ENCODE results near the gene PDE6B. TPM values are rescaled to one million over a fixed set of nuclear protein-coding genes. Genes with fewer than 3 reads are reported as not detected.

Gene PDE6B
- total and polyA plus RNA-seq, 2 of the 13 experiments (the other 11 are each of a cell fraction or from before 2014, with no cell fraction given), result 0.38 to 0.40 TPM

DNA sequence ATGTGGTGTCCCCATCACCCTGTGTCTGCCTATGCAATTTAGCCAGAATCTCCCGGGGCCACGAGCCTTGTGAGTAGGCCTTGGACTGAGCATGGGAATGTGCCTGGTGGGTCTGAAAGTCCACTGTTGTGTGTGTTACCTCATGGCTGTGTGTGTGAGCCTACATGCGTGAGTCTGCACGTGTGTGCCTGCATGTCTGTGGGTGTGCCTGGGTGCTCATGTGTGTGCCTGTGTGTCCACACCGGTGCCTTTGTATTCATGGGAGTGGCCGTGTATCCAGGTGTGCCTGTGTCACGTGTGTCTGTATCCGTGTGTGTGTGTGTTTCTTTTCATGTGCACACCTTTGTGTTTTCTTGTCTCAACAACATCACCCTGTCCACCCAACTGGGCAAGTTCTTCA lies 34.5 kb downstream of the PDE6B start:
- in situ Hi-C loops (cut with HindIII; ENCODE audit: extremely low pct_ligation_motif_present, low pct_unique_long_range_greater_than_20kb) (no loop called here), intact Hi-C loops (cut with micrococcal nuclease; ENCODE audit: unreplicated experiment) (no loop called here)
- no peak overlapping the region for H3K27ac ChIP-seq (ENCODE audit: extremely low read length, insufficient read depth, low read length)
- ATAC-seq (no peak), DNase-seq (ENCODE audit: low spot score) (no peak), FAIRE-seq (no peak)
- H2AFZ ChIP-seq (ENCODE audit: low read length), result no peak overlapping the region
- no peak for TF ChIP-seq SNAI1 (CRISPR knock-in tag; IDR thresholded peaks at IDR 0.05; ENCODE audit: borderline replicate concordance)
- TF ChIP-seq ISX (CRISPR knock-in tag; conservative IDR thresholded peaks at IDR 0.05), result no peak
- TF ChIP-seq ATF7 (IDR thresholded peaks at IDR 0.05), result no peak
- TF ChIP-seq ATF7 (CRISPR knock-in tag; IDR thresholded peaks at IDR 0.05), result no peak
- no peak for TF ChIP-seq MAFG (CRISPR knock-in tag; IDR thresholded peaks at IDR 0.05)
- TF ChIP-seq MXD4 (CRISPR knock-in tag; IDR thresholded peaks at IDR 0.05), result no peak
- TF ChIP-seq ZNF777 (CRISPR knock-in tag; IDR thresholded peaks at IDR 0.05), result no peak
- no peak for TF ChIP-seq ZNF598 (CRISPR knock-in tag; IDR thresholded peaks at IDR 0.05; ENCODE audit: borderline replicate concordance)
- TF ChIP-seq USF2 (IDR thresholded peaks at IDR 0.05; ENCODE audit: low read depth, low read length), result no peak
- no peak for TF ChIP-seq USF2 (CRISPR knock-in tag; IDR thresholded peaks at IDR 0.05; ENCODE audit: borderline replicate concordance)
- TF ChIP-seq SALL2 (CRISPR knock-in tag; IDR thresholded peaks at IDR 0.05), result no peak
- no peak for TF ChIP-seq ZNF891 (CRISPR knock-in tag; IDR thresholded peaks at IDR 0.05)
- no peak for TF ChIP-seq ZNF503 (CRISPR knock-in tag; IDR thresholded peaks at IDR 0.05)
- TF ChIP-seq ZNF703 (CRISPR knock-in tag; IDR thresholded peaks at IDR 0.05; ENCODE audit: borderline replicate concordance), result no peak
- TF ChIP-seq DRAP1 (CRISPR knock-in tag; IDR thresholded peaks at IDR 0.05), result no peak
- TF ChIP-seq RARG (CRISPR knock-in tag; IDR thresholded peaks at IDR 0.05; ENCODE audit: low read depth), result no peak
- ChIA-PET POLR2A (no interaction called here), CTCF (ENCODE audit: low intra/inter-chr PET ratio, low total read pairs) (no interaction called here)
- WGBS (ENCODE audit: low lambda C conversion rate), result 50% methylated on average over 4 of the region's 8 CpGs
- no peak overlapping the region for H3K4me3 ChIP-seq (replicated peaks in 1 of 3; ENCODE audit: insufficient read depth in 1 of 3, low read depth in 2 of 3, low read length in 3 of 3)
- H3K4me1 ChIP-seq (ENCODE audit: insufficient read depth, low read length), result peaks cover 67% of the 10 kb centered on the region
- H3K9me3 ChIP-seq (ENCODE audit: low read length), result no peaks in the 10 kb centered on the region
- no peak overlapping the region for H3K9ac ChIP-seq (ENCODE audit: insufficient read depth, low read depth, low read length)
- no TSS peak for BruUV-seq (replicated peaks)
- peaks cover 0 to 12% of the 10 kb centered on the region in 2 experiments; a peak in 2 of 5 replicates for H3K27me3 ChIP-seq (ENCODE audit: control insufficient read depth in 1 of 2, insufficient read depth in 2 of 2, low read length in 2 of 2)
- H3K79me2 ChIP-seq (ENCODE audit: insufficient read depth, low read length), result no peaks in the 10 kb centered on the region
- H4K20me1 ChIP-seq (ENCODE audit: insufficient read depth, low read length), result no peaks in the 10 kb centered on the region
- no peaks in the 10 kb centered on the region for H3K36me3 ChIP-seq (replicated peaks in 1 of 2; ENCODE audit: control insufficient read depth in 1 of 2, insufficient read depth in 2 of 2, low read length in 2 of 2)
- H3K4me2 ChIP-seq (ENCODE audit: low read depth, low read length), result no peak overlapping the region
